GM12892 (cell line): ENCODE results near the gene NADSYN1.
A peak's percentile ranks its signal among the peaks of the same experiment; 100 is the strongest.

Experiments
- DNase-seq: peaks from one replicate; pipeline ENCODE4 v3.0.0; 2011; ENCODE audit not compliant: insufficient read length
- FAIRE-seq: peaks from 2 replicates; lab custom pipeline; 2011; peaks lifted over from hg19 to GRCh38; lab: Jason Lieb, UNC
- POLR2A ChIP-seq: IDR thresholded peaks from 2 replicates; pipeline ENCODE4 v1.6.1; 2011; ENCODE audit warnings: low read depth, low read length, control low read depth
- POLR2AphosphoS5 ChIP-seq: IDR thresholded peaks from 2 replicates; pipeline ENCODE4 v1.6.1; 2011; ENCODE audit warnings: low read depth, low read length, control low read depth
- TAF1 ChIP-seq: IDR thresholded peaks from 2 replicates; pipeline ENCODE4 v1.6.1; 2011; ENCODE audit warnings: low read depth, mild to moderate bottlenecking, control low read depth, low read length, borderline replicate concordance

Gene NADSYN1

GRCh38 chr11:71478528-71478840, 25.5 kb downstream of the NADSYN1 start:
- no peak for FAIRE-seq
- TF ChIP-seq POLR2A (no peak), TAF1 (no peak), POLR2AphosphoS5 (no peak)
- DNase-seq = no peak

GRCh38 chr11:71481101-71481960, 28.3 kb downstream of the NADSYN1 start:
- no peak for DNase-seq
- TF ChIP-seq POLR2AphosphoS5 = no peak
- TF ChIP-seq TAF1 = no peak
- TF ChIP-seq POLR2A = no peak
- no peak for FAIRE-seq

GRCh38 chr11:71482216-71482615, 29.2 kb downstream of the NADSYN1 start:
- FAIRE-seq = no peak
- TF ChIP-seq TAF1 = no peak
- TF ChIP-seq POLR2A = no peak
- no peak for TF ChIP-seq POLR2AphosphoS5
- no peak for DNase-seq

- no peak for TF ChIP-seq POLR2A
- no peak for TF ChIP-seq TAF1
- TF ChIP-seq POLR2AphosphoS5 = no peak
- FAIRE-seq (no peak), DNase-seq (no peak)
These were observed 29.9 kb downstream of the NADSYN1 start for GRCh38 chr11:71482746-71483364.

- FAIRE-seq (no peak), DNase-seq (no peak)
- TF ChIP-seq TAF1 = no peak
- TF ChIP-seq POLR2A = no peak
- no peak for TF ChIP-seq POLR2AphosphoS5
These were observed 30.7 kb downstream of the NADSYN1 start for GRCh38 chr11:71483692-71484091.

GRCh38 chr11:71484248-71485062, 31.5 kb downstream of the NADSYN1 start:
- no peak for TF ChIP-seq POLR2A
- no peak for TF ChIP-seq TAF1
- TF ChIP-seq POLR2AphosphoS5 = peak; percentile 24; the same call in 1 of the 2 replicates
- no peak for DNase-seq
- FAIRE-seq = no peak

GRCh38 chr11:71485063-71485399, 32.0 kb downstream of the NADSYN1 start:
- DNase-seq (no peak), FAIRE-seq (no peak)
- TF ChIP-seq POLR2A (no peak), TAF1 (no peak), POLR2AphosphoS5 (no peak)

- no peak for FAIRE-seq
- no peak for TF ChIP-seq TAF1
- no peak for TF ChIP-seq POLR2AphosphoS5
- no peak for TF ChIP-seq POLR2A
- DNase-seq = no peak
These were observed 32.5 kb downstream of the NADSYN1 start for GRCh38 chr11:71485466-71485865.

GRCh38 chr11:71486320-71486719, 33.3 kb downstream of the NADSYN1 start:
- TF ChIP-seq TAF1 (no peak), POLR2A (no peak), POLR2AphosphoS5 (no peak)
- no peak for FAIRE-seq
- no peak for DNase-seq

GRCh38 chr11:71488681-71489270, 35.8 kb downstream of the NADSYN1 start:
- FAIRE-seq (no peak), DNase-seq (no peak)
- TF ChIP-seq POLR2A (no peak), TAF1 (no peak)

- FAIRE-seq = peak; percentile 99
- DNase-seq = peak; percentile 69
- TF ChIP-seq TAF1 (no peak; the same call in 1 of the 2 replicates), POLR2A (no peak), POLR2AphosphoS5 (no peak)
These were observed 36.5 kb downstream of the NADSYN1 start for GRCh38 chr11:71489311-71490043.
